ENCODE measurements around the gene RIC1. TPM values are rescaled to one million over a fixed set of nuclear protein-coding genes. Genes with fewer than 3 reads are reported as not detected.
"Not testable (repeated sequence)": the region's sequence is repeated elsewhere in the genome, so short reads cannot be mapped to it uniquely, and the experiment has no call there.

Gene RIC1, protein sequence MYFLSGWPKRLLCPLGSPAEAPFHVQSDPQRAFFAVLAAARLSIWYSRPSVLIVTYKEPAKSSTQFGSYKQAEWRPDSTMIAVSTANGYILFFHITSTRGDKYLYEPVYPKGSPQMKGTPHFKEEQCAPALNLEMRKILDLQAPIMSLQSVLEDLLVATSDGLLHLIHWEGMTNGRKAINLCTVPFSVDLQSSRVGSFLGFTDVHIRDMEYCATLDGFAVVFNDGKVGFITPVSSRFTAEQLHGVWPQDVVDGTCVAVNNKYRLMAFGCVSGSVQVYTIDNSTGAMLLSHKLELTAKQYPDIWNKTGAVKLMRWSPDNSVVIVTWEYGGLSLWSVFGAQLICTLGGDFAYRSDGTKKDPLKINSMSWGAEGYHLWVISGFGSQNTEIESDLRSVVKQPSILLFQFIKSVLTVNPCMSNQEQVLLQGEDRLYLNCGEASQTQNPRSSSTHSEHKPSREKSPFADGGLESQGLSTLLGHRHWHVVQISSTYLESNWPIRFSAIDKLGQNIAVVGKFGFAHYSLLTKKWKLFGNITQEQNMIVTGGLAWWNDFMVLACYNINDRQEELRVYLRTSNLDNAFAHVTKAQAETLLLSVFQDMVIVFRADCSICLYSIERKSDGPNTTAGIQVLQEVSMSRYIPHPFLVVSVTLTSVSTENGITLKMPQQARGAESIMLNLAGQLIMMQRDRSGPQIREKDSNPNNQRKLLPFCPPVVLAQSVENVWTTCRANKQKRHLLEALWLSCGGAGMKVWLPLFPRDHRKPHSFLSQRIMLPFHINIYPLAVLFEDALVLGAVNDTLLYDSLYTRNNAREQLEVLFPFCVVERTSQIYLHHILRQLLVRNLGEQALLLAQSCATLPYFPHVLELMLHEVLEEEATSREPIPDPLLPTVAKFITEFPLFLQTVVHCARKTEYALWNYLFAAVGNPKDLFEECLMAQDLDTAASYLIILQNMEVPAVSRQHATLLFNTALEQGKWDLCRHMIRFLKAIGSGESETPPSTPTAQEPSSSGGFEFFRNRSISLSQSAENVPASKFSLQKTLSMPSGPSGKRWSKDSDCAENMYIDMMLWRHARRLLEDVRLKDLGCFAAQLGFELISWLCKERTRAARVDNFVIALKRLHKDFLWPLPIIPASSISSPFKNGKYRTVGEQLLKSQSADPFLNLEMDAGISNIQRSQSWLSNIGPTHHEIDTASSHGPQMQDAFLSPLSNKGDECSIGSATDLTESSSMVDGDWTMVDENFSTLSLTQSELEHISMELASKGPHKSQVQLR (N-terminal part only)
- total RNA-seq (29.8 and 33.7 TPM in 2 replicates), polyA plus RNA-seq (9.7 and 15.2 TPM in 2 replicates)

DNA sequence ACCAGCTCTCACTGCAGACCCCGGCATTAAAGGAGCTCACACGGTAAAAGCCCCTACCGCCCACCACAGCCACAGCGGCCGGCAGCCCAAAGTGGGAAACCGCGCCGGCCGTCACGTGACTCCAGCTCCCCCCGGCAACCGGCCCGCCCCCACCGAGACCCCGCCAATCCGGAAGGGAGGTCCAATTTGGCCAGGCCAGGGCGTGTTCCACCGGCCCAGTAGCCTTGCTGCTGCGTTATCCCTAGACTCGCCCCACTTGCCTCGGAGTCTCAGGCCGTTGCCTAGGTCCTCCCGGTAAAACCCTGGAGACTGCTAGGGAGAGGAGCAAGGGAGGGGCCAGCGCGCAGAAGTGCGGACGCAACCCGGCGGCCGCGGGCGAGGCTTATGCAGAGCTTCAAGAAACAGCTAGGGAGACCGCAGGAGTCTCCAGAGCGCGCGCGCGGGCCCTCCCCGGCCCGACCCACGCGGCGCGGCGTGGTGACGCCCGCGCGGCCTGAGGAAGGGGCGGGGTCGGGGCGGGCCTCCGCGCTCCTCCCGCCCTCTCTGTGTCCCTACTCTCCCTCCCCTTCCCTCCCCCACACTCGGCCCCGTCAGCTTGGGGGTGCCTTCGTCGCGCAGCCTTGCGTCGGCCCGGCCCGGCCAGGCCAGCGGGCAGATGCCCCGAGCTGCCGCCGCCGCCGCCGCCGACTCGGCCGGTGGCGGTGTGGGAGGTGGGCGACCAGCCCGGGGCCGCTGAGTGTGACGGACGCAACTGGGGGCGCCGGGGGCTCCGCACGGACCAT lies at the start of gene RIC1:
Gene RIC1, plus strand, starts transcription at position 578 of the 782 bp plus-strand sequence. Its CDS starts 203 bp downstream, at position 781.
- Histone ChIP-seq H3K4me3 (peak within 1 kb of the TSS; percentile 80), H3K4me1 (ENCODE audit: low read depth) (peaks cover 7% of the 10 kb centered on the region), H3K27me3 (no peaks in the 10 kb centered on the region), H3K36me3 (no peaks in the 10 kb centered on the region), H3K9me3 (ENCODE audit: low read depth) (no peaks in the 10 kb centered on the region), H3K27ac (peak within 1 kb of the TSS; percentile 88)
- DNase-seq (ENCODE audit: low read depth in 1 of 2, low spot score in 1 of 2) = peak; percentile 92 to 96
- TF ChIP-seq, protein P1, sequence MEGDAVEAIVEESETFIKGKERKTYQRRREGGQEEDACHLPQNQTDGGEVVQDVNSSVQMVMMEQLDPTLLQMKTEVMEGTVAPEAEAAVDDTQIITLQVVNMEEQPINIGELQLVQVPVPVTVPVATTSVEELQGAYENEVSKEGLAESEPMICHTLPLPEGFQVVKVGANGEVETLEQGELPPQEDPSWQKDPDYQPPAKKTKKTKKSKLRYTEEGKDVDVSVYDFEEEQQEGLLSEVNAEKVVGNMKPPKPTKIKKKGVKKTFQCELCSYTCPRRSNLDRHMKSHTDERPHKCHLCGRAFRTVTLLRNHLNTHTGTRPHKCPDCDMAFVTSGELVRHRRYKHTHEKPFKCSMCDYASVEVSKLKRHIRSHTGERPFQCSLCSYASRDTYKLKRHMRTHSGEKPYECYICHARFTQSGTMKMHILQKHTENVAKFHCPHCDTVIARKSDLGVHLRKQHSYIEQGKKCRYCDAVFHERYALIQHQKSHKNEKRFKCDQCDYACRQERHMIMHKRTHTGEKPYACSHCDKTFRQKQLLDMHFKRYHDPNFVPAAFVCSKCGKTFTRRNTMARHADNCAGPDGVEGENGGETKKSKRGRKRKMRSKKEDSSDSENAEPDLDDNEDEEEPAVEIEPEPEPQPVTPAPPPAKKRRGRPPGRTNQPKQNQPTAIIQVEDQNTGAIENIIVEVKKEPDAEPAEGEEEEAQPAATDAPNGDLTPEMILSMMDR (IDR thresholded peaks at IDR 0.05; ENCODE audit: low read depth, low read length) = no peak

DNA sequence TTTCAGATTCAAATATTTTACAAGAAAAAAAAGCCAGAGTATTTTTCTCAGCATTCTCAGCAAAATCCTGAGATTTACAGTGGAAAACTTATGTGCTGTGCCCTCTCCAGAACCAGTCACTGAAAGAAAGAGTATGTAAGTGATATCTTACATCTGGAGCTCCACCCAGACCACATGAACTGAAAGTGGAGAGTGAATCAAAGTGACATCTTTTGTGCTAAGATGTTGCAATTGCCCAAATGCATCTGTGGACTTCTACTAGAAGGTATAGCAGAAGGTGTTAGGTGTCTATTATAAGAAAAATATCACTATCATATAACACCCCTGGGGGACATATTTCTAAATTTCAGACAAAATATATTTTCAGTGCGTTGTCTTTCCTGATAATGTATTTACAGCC lies 49.0 kb upstream of the RIC1 start:
- Histone ChIP-seq H3K4me3 (no peak overlapping the region), H3K9me3 (ENCODE audit: low read depth) (no peaks in the 10 kb centered on the region), H3K36me3 (no peaks in the 10 kb centered on the region), H3K27me3 (no peaks in the 10 kb centered on the region), H3K4me1 (ENCODE audit: low read depth) (no peaks in the 10 kb centered on the region), H3K27ac (no peak overlapping the region)
- DNase-seq (ENCODE audit: low read depth in 1 of 2, low spot score in 1 of 2) = no peak
- TF ChIP-seq, protein P1 (IDR thresholded peaks at IDR 0.05; ENCODE audit: low read depth, low read length) = no peak

DNA sequence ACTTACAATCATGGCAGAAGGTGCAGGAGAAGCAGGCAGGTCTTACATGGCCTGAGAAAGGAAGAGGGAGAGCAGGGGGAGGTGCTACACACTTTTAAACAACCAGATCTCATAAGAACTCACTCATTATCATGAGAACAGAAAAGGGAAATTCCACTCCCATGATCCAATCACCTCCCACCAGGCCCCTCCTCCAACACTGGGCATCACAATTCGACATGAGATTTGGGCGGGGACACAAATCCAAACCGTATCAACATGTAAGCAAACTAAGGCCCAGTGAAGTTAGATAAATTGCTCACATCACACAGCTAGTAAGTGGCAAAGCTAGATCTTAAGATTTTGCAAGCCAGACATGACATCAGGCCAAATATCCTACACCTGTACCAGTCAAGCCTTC lies 48.3 kb upstream of the RIC1 start:
- no peak for DNase-seq (ENCODE audit: low read depth in 1 of 2, low spot score in 1 of 2)
- Histone ChIP-seq H3K36me3 (no peaks in the 10 kb centered on the region), H3K9me3 (ENCODE audit: low read depth) (no peaks in the 10 kb centered on the region), H3K4me3 (no peak overlapping the region), H3K4me1 (ENCODE audit: low read depth) (no peaks in the 10 kb centered on the region), H3K27me3 (no peaks in the 10 kb centered on the region), H3K27ac (no peak overlapping the region)
- TF ChIP-seq, protein P1 (IDR thresholded peaks at IDR 0.05; ENCODE audit: low read depth, low read length) = no peak

DNA sequence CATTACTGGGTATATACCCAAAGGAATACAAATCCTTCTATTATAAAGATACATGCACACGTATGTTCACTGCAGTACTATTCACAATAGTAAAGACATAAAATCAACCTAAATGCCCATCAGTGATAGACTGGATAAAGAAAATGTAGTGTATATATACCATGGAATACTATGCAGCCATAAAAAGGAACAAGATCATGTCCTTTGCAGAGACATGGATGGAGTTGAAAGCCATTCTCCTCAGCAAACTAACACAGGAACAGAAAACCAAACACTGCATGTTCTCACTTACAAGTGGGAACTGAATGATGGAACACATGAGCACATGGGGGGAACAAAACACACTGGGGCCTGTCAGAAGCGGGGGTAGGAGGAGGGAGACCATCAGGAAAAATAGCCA lies 47.2 kb upstream of the RIC1 start:
- H3K4me1 ChIP-seq (ENCODE audit: low read depth); DNase-seq (ENCODE audit: low read depth in 1 of 2, low spot score in 1 of 2); H3K4me3 ChIP-seq; H3K27me3 ChIP-seq; H3K27ac ChIP-seq; H3K36me3 ChIP-seq; H3K9me3 ChIP-seq (ENCODE audit: low read depth): not testable (repeated sequence)

DNA sequence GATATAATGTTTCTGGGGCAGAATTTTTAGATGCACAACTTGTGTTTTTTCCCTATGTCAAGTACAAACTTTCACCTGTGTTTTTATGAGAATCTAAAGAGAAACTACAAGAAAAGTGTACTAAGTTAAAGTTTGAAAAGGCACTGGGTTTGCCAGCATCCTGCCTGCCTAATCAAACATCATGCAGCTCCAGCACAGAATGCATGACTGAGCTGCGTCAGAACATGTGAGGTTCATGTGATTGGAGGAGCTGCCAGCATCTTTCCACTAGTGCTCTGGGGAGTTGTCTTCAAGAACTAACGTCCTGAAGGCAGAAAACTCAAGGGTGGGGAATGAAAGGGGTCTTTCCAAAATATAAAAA lies 46.1 kb upstream of the RIC1 start:
- no peak overlapping the region for H3K27ac ChIP-seq
- no peaks in the 10 kb centered on the region for H3K36me3 ChIP-seq
- peak in 1 of 2 donors; percentile 81 for DNase-seq (ENCODE audit: low read depth in 1 of 2, low spot score in 1 of 2)
- no peak overlapping the region for H3K4me3 ChIP-seq
- TF ChIP-seq, protein P1 (IDR thresholded peaks at IDR 0.05; ENCODE audit: low read depth, low read length) = no peak
- H3K4me1 ChIP-seq (ENCODE audit: low read depth) = no peaks in the 10 kb centered on the region
- H3K27me3 ChIP-seq = no peaks in the 10 kb centered on the region
- no peaks in the 10 kb centered on the region for H3K9me3 ChIP-seq (ENCODE audit: low read depth)

Measured in cardiac muscle cell (in vitro differentiated cells and primary cell).